Measurements from ENCODE around the gene RANGRF. TPM values are rescaled to one million over a fixed set of nuclear protein-coding genes. Genes with fewer than 3 reads are reported as not detected.
"Not testable (repeated sequence)": the region's sequence is repeated elsewhere in the genome, so short reads cannot be mapped to it uniquely, and the experiment has no call there.

RANGRF gene
- total and polyA plus RNA-seq, 4 donors = 6.9 to 19.9 (median 8.9) TPM

- DNase-seq (ENCODE audit: low spot score) = no peak
- no peaks in the 10 kb centered on the region for H3K27me3 ChIP-seq (ENCODE audit: control insufficient read depth in 4 of 4, insufficient read depth in 4 of 4, low read length in 3 of 4)
- H3K4me1 ChIP-seq (ENCODE audit: control insufficient read depth in 4 of 4, insufficient read depth in 4 of 4, low read length in 3 of 4) = peaks cover 0 to 20% (median 11%) of the 10 kb centered on the region in 4 donors
- peaks cover 0 to 6% (median 3%) of the 10 kb centered on the region in 4 donors for H3K36me3 ChIP-seq (ENCODE audit: control insufficient read depth in 4 of 4, insufficient read depth in 3 of 4, low read depth in 1 of 4, low read length in 3 of 4)
- peak overlapping the region; percentile 100 for H3K27ac ChIP-seq (ENCODE audit: low read depth in 1 of 2, low read length in 2 of 2)
- H3K4me3 ChIP-seq (ENCODE audit: low read depth in 1 of 3, low read length in 3 of 3) = peak overlapping the region; percentile 70 to 96 (median 80)
- peak overlapping the region; percentile 90 to 98 for H3K9ac ChIP-seq (ENCODE audit: low read depth in 1 of 2, low read length in 2 of 2)
- TF ChIP-seq HNF4G (IDR thresholded peaks at IDR 0.05) = no peak
- no peak for TF ChIP-seq FOXA1 (IDR thresholded peaks at IDR 0.05)
- H3K9me3 ChIP-seq (ENCODE audit: control insufficient read depth in 4 of 4, low read length in 3 of 4) = no peaks in the 10 kb centered on the region
- WGBS = 26% methylated on average over 10 of the region's 10 CpGs
Measured at GRCh38 chr17:8249621-8250500, 38.6 kb upstream of the RANGRF start.

- H3K27ac ChIP-seq (ENCODE audit: low read depth in 1 of 2, low read length in 2 of 2); H3K9me3 ChIP-seq (ENCODE audit: control insufficient read depth in 4 of 4, low read length in 3 of 4); H3K9ac ChIP-seq (ENCODE audit: low read depth in 1 of 2, low read length in 2 of 2); DNase-seq (ENCODE audit: low spot score); H3K4me3 ChIP-seq (ENCODE audit: low read depth in 1 of 3, low read length in 3 of 3); H3K27me3 ChIP-seq (ENCODE audit: control insufficient read depth in 4 of 4, insufficient read depth in 4 of 4, low read length in 3 of 4): not testable (repeated sequence)
- WGBS = 87% methylated on average over 2 of the region's 2 CpGs
- peaks cover 0 to 20% (median 10%) of the 10 kb centered on the region in 4 donors for H3K4me1 ChIP-seq (ENCODE audit: control insufficient read depth in 4 of 4, insufficient read depth in 4 of 4, low read length in 3 of 4)
- peaks cover 0 to 17% (median 7%) of the 10 kb centered on the region in 4 donors for H3K36me3 ChIP-seq (ENCODE audit: control insufficient read depth in 4 of 4, insufficient read depth in 3 of 4, low read depth in 1 of 4, low read length in 3 of 4)
Measured at GRCh38 chr17:8251411-8251810, 37.1 kb upstream of the RANGRF start.

DNA sequence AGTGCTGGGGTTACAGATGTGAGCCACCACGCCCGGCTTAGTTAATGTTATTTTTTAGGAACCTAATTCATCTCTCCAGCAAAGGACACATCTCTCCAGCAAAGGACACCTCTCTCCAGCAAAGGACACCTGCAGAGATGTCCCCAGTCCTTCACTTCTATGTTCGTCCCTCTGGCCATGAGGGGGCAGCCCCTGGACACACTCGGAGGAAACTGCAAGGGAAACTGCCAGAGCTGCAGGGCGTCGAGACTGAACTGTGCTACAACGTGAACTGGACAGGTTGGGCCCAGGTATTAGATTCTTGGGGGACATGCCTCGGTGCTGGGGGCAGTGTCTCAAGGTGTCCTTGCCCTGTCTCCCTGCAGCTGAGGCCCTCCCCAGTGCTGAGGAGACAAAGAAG is 34.7 kb upstream of the RANGRF start:
- Histone ChIP-seq H3K27me3 (ENCODE audit: control insufficient read depth in 4 of 4, insufficient read depth in 4 of 4, low read length in 3 of 4) (no peaks in the 10 kb centered on the region), H3K9me3 (ENCODE audit: control insufficient read depth in 4 of 4, low read length in 3 of 4) (no peaks in the 10 kb centered on the region), H3K4me3 (ENCODE audit: low read depth in 1 of 3, low read length in 3 of 3) (no peak overlapping the region), H3K36me3 (ENCODE audit: control insufficient read depth in 4 of 4, insufficient read depth in 3 of 4, low read depth in 1 of 4, low read length in 3 of 4) (peaks cover 3 to 24% (median 9%) of the 10 kb centered on the region in 4 donors), H3K27ac (ENCODE audit: low read depth in 1 of 2, low read length in 2 of 2) (no peak overlapping the region), H3K9ac (ENCODE audit: low read depth in 1 of 2, low read length in 2 of 2) (no peak overlapping the region), H3K4me1 (ENCODE audit: control insufficient read depth in 4 of 4, insufficient read depth in 4 of 4, low read length in 3 of 4) (peaks cover 0 to 13% (median 8%) of the 10 kb centered on the region in 4 donors)
- 42% methylated on average over 8 of the region's 8 CpGs for WGBS
- TF ChIP-seq, protein P1, sequence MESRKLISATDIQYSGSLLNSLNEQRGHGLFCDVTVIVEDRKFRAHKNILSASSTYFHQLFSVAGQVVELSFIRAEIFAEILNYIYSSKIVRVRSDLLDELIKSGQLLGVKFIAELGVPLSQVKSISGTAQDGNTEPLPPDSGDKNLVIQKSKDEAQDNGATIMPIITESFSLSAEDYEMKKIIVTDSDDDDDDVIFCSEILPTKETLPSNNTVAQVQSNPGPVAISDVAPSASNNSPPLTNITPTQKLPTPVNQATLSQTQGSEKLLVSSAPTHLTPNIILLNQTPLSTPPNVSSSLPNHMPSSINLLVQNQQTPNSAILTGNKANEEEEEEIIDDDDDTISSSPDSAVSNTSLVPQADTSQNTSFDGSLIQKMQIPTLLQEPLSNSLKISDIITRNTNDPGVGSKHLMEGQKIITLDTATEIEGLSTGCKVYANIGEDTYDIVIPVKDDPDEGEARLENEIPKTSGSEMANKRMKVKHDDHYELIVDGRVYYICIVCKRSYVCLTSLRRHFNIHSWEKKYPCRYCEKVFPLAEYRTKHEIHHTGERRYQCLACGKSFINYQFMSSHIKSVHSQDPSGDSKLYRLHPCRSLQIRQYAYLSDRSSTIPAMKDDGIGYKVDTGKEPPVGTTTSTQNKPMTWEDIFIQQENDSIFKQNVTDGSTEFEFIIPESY (IDR thresholded peaks at IDR 0.05) = no peak
- TF ChIP-seq RAD21 (IDR thresholded peaks at IDR 0.05) (peak; percentile 87), HNF4A (conservative IDR thresholded peaks at IDR 0.05) (no peak), EGR1 (IDR thresholded peaks at IDR 0.05; ENCODE audit: low read depth in 2 of 2) (no peak), TAF1 (conservative IDR thresholded peaks at IDR 0.05) (no peak), HNF4G (IDR thresholded peaks at IDR 0.05) (no peak)
- TF ChIP-seq, protein P2, sequence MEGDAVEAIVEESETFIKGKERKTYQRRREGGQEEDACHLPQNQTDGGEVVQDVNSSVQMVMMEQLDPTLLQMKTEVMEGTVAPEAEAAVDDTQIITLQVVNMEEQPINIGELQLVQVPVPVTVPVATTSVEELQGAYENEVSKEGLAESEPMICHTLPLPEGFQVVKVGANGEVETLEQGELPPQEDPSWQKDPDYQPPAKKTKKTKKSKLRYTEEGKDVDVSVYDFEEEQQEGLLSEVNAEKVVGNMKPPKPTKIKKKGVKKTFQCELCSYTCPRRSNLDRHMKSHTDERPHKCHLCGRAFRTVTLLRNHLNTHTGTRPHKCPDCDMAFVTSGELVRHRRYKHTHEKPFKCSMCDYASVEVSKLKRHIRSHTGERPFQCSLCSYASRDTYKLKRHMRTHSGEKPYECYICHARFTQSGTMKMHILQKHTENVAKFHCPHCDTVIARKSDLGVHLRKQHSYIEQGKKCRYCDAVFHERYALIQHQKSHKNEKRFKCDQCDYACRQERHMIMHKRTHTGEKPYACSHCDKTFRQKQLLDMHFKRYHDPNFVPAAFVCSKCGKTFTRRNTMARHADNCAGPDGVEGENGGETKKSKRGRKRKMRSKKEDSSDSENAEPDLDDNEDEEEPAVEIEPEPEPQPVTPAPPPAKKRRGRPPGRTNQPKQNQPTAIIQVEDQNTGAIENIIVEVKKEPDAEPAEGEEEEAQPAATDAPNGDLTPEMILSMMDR (IDR thresholded peaks at IDR 0.05; ENCODE audit: low read depth, low read length, missing input control) = peak; percentile 63
- DNase-seq (ENCODE audit: low spot score) = no peak

Measured in liver (tissue), 9 donors.